ENCODE results near the gene TRAPPC10. TPM values are rescaled to one million over a fixed set of nuclear protein-coding genes. Genes with fewer than 3 reads are reported as not detected.

The TRAPPC10 gene
- total RNA-seq, 4 donors from 2014 or later: 38.6 to 77.8 (median 55.3) TPM

DNA sequence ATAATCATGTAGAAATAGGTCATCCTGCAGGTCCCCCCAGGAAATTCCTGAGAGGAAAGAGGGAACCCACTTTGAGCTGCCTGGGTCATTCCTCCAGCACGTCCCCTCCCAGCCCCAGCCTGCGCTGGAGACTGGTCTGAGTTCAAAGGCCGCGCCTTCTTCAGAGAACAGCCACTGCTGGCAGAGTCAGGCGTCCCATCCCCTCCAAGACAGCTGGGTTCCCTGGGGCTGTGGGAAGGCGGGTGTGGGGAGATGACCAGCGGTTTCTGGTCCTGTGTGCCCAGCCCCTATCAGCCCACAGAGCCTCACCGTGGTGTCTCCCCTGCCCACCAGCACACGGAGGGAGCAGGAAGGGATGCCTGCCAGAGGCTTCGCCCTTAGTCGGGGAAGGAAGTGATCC lies 18.0 kb upstream of the TRAPPC10 start:
- no peak for DNase-seq
- no peaks in the 10 kb centered on the region for H3K9me3 ChIP-seq
- 69 to 82% methylated on average over 6 to 8 of the region's 11 CpGs for WGBS, 2 donors

DNA sequence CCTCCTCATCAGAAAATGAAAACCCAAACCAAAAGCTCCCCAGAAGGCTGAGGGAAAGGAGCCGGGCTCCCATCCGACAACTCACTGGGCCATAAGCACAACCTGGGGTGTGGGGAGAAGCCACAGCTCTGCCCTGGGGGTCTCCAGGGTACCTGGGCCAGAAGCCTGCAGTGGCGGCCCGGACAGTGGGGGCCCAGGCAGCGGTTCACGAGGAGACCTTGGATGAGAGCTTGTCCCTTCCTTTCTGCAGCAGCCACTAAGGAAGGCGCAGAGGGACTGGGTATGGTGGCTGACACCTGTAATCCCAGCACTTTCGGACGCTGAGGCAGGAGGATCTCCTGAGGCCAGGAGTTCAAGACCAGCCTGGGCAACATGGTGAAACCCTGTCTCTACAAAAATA lies 17.5 kb upstream of the TRAPPC10 start:
- WGBS, 2 donors: 94 to 98% methylated on average over 9 of the region's 9 CpGs
- no peak for DNase-seq

More for the DNA sequence above, 18.0 kb upstream of the TRAPPC10 start:
- intact Hi-C loops (cut with DNase I): no loop called here
- TF ChIP-seq, protein P1, sequence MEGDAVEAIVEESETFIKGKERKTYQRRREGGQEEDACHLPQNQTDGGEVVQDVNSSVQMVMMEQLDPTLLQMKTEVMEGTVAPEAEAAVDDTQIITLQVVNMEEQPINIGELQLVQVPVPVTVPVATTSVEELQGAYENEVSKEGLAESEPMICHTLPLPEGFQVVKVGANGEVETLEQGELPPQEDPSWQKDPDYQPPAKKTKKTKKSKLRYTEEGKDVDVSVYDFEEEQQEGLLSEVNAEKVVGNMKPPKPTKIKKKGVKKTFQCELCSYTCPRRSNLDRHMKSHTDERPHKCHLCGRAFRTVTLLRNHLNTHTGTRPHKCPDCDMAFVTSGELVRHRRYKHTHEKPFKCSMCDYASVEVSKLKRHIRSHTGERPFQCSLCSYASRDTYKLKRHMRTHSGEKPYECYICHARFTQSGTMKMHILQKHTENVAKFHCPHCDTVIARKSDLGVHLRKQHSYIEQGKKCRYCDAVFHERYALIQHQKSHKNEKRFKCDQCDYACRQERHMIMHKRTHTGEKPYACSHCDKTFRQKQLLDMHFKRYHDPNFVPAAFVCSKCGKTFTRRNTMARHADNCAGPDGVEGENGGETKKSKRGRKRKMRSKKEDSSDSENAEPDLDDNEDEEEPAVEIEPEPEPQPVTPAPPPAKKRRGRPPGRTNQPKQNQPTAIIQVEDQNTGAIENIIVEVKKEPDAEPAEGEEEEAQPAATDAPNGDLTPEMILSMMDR (IDR thresholded peaks at IDR 0.05): no peak
- TF ChIP-seq POLR2A (IDR thresholded peaks at IDR 0.05): no peak
- Histone ChIP-seq H3K36me3 (no peaks in the 10 kb centered on the region), H3K4me3 (replicated peaks in 1 of 3) (no peak overlapping the region), H3K4me1 (no peaks in the 10 kb centered on the region), H3K27me3 (no peaks in the 10 kb centered on the region), H3K27ac (no peak overlapping the region)

DNA sequence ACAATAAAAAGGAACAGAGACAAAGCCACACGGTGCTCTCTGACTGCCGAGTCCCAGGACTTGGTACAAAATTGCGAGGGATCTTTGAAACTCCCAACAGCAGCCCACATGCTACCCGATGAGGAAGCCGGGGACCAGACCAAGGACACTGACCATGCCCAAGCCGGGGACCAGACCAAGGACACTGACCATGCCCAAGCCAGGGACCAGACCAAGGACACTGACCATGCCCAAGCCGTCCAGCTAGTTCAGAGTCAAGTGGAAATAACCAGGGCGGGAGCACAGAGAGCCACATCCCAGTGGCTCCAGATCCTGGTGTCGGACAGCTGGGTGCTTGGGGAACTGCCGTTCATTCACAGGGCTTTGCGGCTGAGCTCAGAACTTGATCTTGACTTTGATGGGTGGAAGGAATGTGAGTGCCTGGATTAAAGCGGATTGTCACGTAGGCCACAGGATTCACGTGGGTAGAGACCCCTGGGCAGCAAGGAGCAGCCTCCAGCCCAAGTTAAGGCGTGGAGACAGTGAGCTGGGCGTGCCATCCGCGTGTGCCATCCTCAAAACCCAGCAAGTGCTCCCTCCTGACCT lies 16.5 kb upstream of the TRAPPC10 start:
- 89 to 94% methylated on average over 12 to 18 of the region's 18 CpGs for WGBS, 2 donors
- intact Hi-C loops (cut with DNase I): no loop called here
- Histone ChIP-seq H3K27ac (no peak overlapping the region), H3K4me1 (no peaks in the 10 kb centered on the region), H3K27me3 (no peaks in the 10 kb centered on the region), H3K36me3 (no peaks in the 10 kb centered on the region), H3K4me3 (replicated peaks in 1 of 3) (no peak overlapping the region), H3K9me3 (no peaks in the 10 kb centered on the region)
- DNase-seq: no peak
- TF ChIP-seq, protein P1 (IDR thresholded peaks at IDR 0.05): no peak
- no peak for TF ChIP-seq POLR2A (IDR thresholded peaks at IDR 0.05)

More for the DNA sequence above, 17.5 kb upstream of the TRAPPC10 start:
- no peaks in the 10 kb centered on the region for H3K36me3 ChIP-seq
- no peak overlapping the region for H3K4me3 ChIP-seq (replicated peaks in 1 of 3)
- no peak for TF ChIP-seq POLR2A (IDR thresholded peaks at IDR 0.05)
- TF ChIP-seq, protein P1 (IDR thresholded peaks at IDR 0.05): no peak
- H3K4me1 ChIP-seq: no peaks in the 10 kb centered on the region
- no peaks in the 10 kb centered on the region for H3K9me3 ChIP-seq
- H3K27me3 ChIP-seq: no peaks in the 10 kb centered on the region
- no peak overlapping the region for H3K27ac ChIP-seq
- intact Hi-C loops (cut with DNase I): no loop called here

DNA sequence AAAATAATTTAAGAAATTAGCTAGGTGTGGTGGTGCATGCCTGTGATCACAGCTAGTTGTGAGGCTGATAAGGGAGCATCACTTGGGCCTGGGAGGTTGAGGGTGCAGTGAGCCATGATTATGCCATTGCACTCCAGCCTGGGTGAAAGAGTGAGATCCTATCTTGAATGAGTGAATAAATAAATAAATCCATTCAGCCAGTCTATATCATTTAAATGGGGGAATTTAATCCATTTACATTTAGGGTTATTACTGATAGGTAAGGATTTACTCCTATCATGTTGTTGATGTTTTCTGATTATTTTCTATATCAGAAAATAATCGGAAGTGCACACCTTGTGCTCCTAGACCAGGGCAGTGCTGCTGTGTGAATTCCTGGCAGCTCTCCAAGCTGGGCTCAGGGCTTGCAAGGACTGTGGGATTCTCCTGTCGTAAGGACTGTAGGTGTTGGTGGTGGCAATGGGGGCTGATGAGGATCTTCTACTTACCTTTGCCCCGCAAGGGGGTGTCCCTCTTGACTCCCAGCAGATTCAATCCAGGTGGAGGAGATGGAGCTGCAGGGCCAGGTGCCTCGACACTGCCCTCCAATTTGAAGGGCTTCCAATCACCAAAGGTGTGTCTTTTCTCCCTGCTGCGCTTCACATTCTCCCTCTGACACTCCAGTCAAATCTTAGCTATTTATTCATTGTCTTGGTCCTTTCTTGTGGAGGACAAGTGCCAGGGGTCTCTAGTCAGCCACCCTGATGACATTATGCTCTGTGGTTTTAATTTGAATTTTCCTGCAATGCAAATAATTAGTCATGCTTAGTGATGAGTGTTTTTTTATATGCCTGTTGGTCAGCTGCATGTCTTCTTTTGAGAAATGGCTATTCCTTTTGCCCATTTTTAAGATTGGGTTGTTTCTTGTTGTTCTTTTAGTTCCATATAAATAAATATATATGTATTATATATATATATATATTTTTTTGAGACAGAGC lies 14.1 kb upstream of the TRAPPC10 start:
- TF ChIP-seq POLR2A (IDR thresholded peaks at IDR 0.05): no peak
- TF ChIP-seq, protein P1 (IDR thresholded peaks at IDR 0.05): no peak
- Histone ChIP-seq H3K4me1 (no peaks in the 10 kb centered on the region), H3K27ac (no peak overlapping the region), H3K27me3 (no peaks in the 10 kb centered on the region), H3K9me3 (no peaks in the 10 kb centered on the region), H3K4me3 (replicated peaks in 1 of 3) (no peak overlapping the region), H3K36me3 (no peaks in the 10 kb centered on the region)
- DNase-seq: no peak
- WGBS, 2 donors: 82 to 83% methylated on average over 5 of the region's 5 CpGs
- intact Hi-C loops (cut with DNase I): no loop called here

DNA sequence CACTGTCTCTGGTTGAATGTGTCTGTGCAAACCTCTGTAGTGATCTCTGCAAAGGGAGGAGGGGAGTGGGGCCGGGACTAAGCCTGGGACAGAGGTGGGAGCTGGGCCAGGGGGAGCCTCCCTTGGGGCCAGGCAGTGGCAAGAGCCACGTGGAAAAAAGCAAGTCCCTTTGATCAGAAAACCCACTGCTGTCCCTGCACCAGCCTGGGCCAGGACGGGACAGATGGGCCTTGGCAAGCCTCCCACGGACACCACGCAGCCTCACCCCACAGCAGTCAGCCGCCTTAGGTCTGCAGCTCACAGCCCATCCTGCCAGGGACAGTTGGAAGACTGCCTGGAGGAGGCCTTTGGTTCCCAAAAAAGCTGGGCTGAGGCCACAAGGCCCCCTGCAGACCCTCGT lies 11.7 kb upstream of the TRAPPC10 start:
- Histone ChIP-seq H3K4me1 (no peaks in the 10 kb centered on the region), H3K9me3 (no peaks in the 10 kb centered on the region), H3K4me3 (replicated peaks in 1 of 3) (no peak overlapping the region), H3K27me3 (no peaks in the 10 kb centered on the region), H3K27ac (no peak overlapping the region), H3K36me3 (no peaks in the 10 kb centered on the region)
- no peak for DNase-seq
- intact Hi-C loops (cut with DNase I): no loop called here
- TF ChIP-seq, protein P1 (IDR thresholded peaks at IDR 0.05): no peak
- TF ChIP-seq POLR2A (IDR thresholded peaks at IDR 0.05): no peak
- 53% methylated on average over 3 to 7 of the region's 7 CpGs for WGBS, 2 donors

Measured in thyroid gland (tissue), 4 donors.